Adrenal gland (tissue), 12 donors: ENCODE results near the gene FAM3B. TPM values are rescaled to one million over a fixed set of nuclear protein-coding genes. Genes with fewer than 3 reads are reported as not detected.

Experiments used
- DNase-seq, 7 donors: peaks; one replicate each; pipeline ENCODE4 v3.0.0-alpha.2; 2019 to 2020
- H3K27ac ChIP-seq, 5 donors: fragments of 200-600 bp; sonication (generic) in 4 of 5; 1 replicate in 3 of 5; 2 replicates in 2 of 5; pipeline versions ENCODE4 v1.5.1 to v1.8.0; 2016 to 2020; ENCODE audit warnings: mild to moderate bottlenecking in 1 of 5
- H3K27me3 ChIP-seq: fragments of 200-600 bp; 2 replicates; pipeline ENCODE4 v1.8.0; 2021
- H3K36me3 ChIP-seq, 2 donors: fragments of 200-600 bp; replicated peaks in 1 of 2; 1 replicate in 1 of 2; 2 replicates in 1 of 2; pipeline versions ENCODE4 v1.5.1 to v1.8.0; 2018 to 2022
- H3K4me1 ChIP-seq, 2 donors: fragments of 200-600 bp; replicated peaks in 1 of 2; 1 replicate in 1 of 2; 2 replicates in 1 of 2; pipeline versions ENCODE4 v1.5.1 to v1.8.0; 2018 to 2021
- H3K4me3 ChIP-seq, 4 donors: fragments of 200-600 bp; sonication (generic) in 3 of 4; one replicate each; pipeline ENCODE4 v1.5.1; 2016 to 2018
- H3K9me3 ChIP-seq, 3 donors: fragments of 200-600 bp; sonication (generic) in 1 of 3; replicated peaks in 1 of 3; 1 replicate in 2 of 3; 2 replicates in 1 of 3; pipeline versions ENCODE4 v1.5.1 to v1.8.0; 2016 to 2021
- CTCF ChIP-seq, 6 experiments: fragments of 450-650 bp in 4 of 6; fragments of 200-600 bp in 2 of 6; sonication (generic) in 1 of 6; IDR thresholded peaks; 1 replicate in 5 of 6; 2 replicates in 1 of 6; pipeline versions ENCODE4 v1.5.1 to v1.8.0; 2016 to 2021; ENCODE audit warnings: antibody characterized with exemption in 6 of 6, mild to moderate bottlenecking in 2 of 6, moderate library complexity in 1 of 6
- POLR2A ChIP-seq, 2 donors: fragments of 450-650 bp; IDR thresholded peaks; one replicate each; pipeline ENCODE4 v1.6.1; 2017; ENCODE audit warnings: antibody characterized with exemption in 2 of 2, mild to moderate bottlenecking in 2 of 2, moderate library complexity in 1 of 2
- WGBS, 4 donors: extraction: QIAGEN DNeasy Blood & Tissue Kit in 2 of 4; methylation state at CpG; one replicate each; pipeline versions ENCODE4 v1.1.5 to v1.1.7; 2013 to 2017; 5-methylcytosine and 5-hydroxymethylcytosine counted together
- intact Hi-C, 2 donors: fragments of 100-400 bp; cut with DNase I; formaldehyde crosslinking; loops; one replicate each; pipeline versions ENCODE4 v1.14.1 to v1.15.0; 2022 to 2023
- polyA plus RNA-seq, 3 donors: library from polyadenylated mRNA; stranded (reverse); fragments of 200-250 nt in 2 of 3; fragments of 350-450 nt in 1 of 3; fragmentation: Illumina TruSeq in 1 of 3; extraction: RNeasy Lipid Tissue Mini Kit (QIAGEN cat#74804) in 1 of 3; gene quantifications; one replicate each; pipeline ENCODE4 v1.2.3, GENCODE V29; 2013 to 2014
- total RNA-seq, 9 donors: library from RNA; depleted of rRNA in 4 of 9; stranded (reverse); fragments of >200 nt in 4 of 9; fragments of 120-200 nt in 1 of 9; fragmentation: NEBNext Ultra II Directional in 1 of 9; extraction: Animal tissue kit (Norgen Biotek cat#: 25700) in 1 of 9; gene quantifications; one replicate each; pipeline versions ENCODE4 v1.1.0 to v1.2.4, GENCODE V29; 2013 to 2023
- donor health status: healthy with polysubstance abuse.
- donor health status: Bipolar disorder and iron deficiency.
- donor health status: DM: yes; HTN: yes; CAD: no.
- donor health status: DM: no; HTN: no; CAD: no.
- donor health status: DM: no; HTN: no; CAD: no.
- donor health status: DM: yes; HTN: yes; CAD: no.

FAM3B gene
- total and polyA plus RNA-seq, 12 donors = 0.07 to 0.38 (median 0.24) TPM; not detected in 8

- Histone ChIP-seq H3K27ac (no peak overlapping the region), H3K36me3 (no peaks in the 10 kb centered on the region), H3K9me3 (no peaks in the 10 kb centered on the region), H3K4me3 (no peak overlapping the region), H3K4me1 (no peaks in the 10 kb centered on the region), H3K27me3 (peaks cover 17% of the 10 kb centered on the region)
- intact Hi-C loops = no loop called here
- WGBS, 4 donors = 67 to 94% (median 90%) methylated on average over 1 to 6 of the region's 6 CpGs
- no peak for DNase-seq
- TF ChIP-seq POLR2A (IDR thresholded peaks at IDR 0.05) = no peak
- no peak for TF ChIP-seq CTCF (IDR thresholded peaks at IDR 0.05)
Measured at GRCh38 chr21:41315726-41316125, 875 bp upstream of the FAM3B start.

GRCh38 chr21:41317063-41317392, 427 bp downstream of the FAM3B start:
- Histone ChIP-seq H3K9me3 (no peaks in the 10 kb centered on the region), H3K4me1 (no peaks in the 10 kb centered on the region), H3K4me3 (no peak overlapping the region), H3K36me3 (no peaks in the 10 kb centered on the region), H3K27ac (no peak overlapping the region), H3K27me3 (peaks cover 17% of the 10 kb centered on the region)
- 6 to 11% (median 11%) methylated on average over 15 to 19 of the region's 19 CpGs for WGBS, 4 donors
- DNase-seq = no peak
- TF ChIP-seq CTCF (IDR thresholded peaks at IDR 0.05) = no peak
- no peak for TF ChIP-seq POLR2A (IDR thresholded peaks at IDR 0.05)
- intact Hi-C loops = no loop called here

GRCh38 chr21:41317458-41317857, 857 bp downstream of the FAM3B start:
- H3K36me3 ChIP-seq = no peaks in the 10 kb centered on the region
- H3K4me3 ChIP-seq = no peak overlapping the region
- H3K4me1 ChIP-seq = no peaks in the 10 kb centered on the region
- no peaks in the 10 kb centered on the region for H3K9me3 ChIP-seq
- no peak overlapping the region for H3K27ac ChIP-seq
- no peak for TF ChIP-seq POLR2A (IDR thresholded peaks at IDR 0.05)
- no peak for TF ChIP-seq CTCF (IDR thresholded peaks at IDR 0.05)
- intact Hi-C loops = no loop called here
- WGBS, 4 donors = 74 to 79% (median 77%) methylated on average over 10 of the region's 10 CpGs
- DNase-seq = no peak
- peaks cover 17% of the 10 kb centered on the region for H3K27me3 ChIP-seq

- H3K4me3 ChIP-seq = no peak overlapping the region
- H3K27me3 ChIP-seq = peaks cover 17% of the 10 kb centered on the region
- no peak for TF ChIP-seq CTCF (IDR thresholded peaks at IDR 0.05)
- no peak for TF ChIP-seq POLR2A (IDR thresholded peaks at IDR 0.05)
- DNase-seq = no peak
- WGBS, 4 donors = 81 to 94% (median 86%) methylated on average over 1 to 9 of the region's 9 CpGs
- H3K36me3 ChIP-seq = no peaks in the 10 kb centered on the region
- no peak overlapping the region for H3K27ac ChIP-seq
- no peaks in the 10 kb centered on the region for H3K4me1 ChIP-seq
- intact Hi-C loops = no loop called here
- H3K9me3 ChIP-seq = no peaks in the 10 kb centered on the region
Measured at GRCh38 chr21:41318218-41318617, 1.6 kb downstream of the FAM3B start.
